BJ (cell line): ENCODE data around the gene LIME1. TPM values are rescaled to one million over a fixed set of nuclear protein-coding genes. Genes with fewer than 3 reads are reported as not detected.

ENCODE experiments used
- CTCF ChIA-PET: fragments of 350-600 bp; formaldehyde crosslinking; extraction: SDS; loops from one replicate; lab custom pipeline; 2021; ENCODE audit warnings: antibody characterized with exemption, inconsistent platforms; lab: Yijun Ruan, JAX
- POLR2A ChIA-PET: fragments of 300-600 bp; sonication (Branson Sonifier 250); formaldehyde crosslinking; extraction: SDS; loops from one replicate; lab custom pipeline; 2021; ENCODE audit warnings: antibody characterized with exemption; lab: Charles Lee
- DNase-seq: peaks from one replicate; pipeline ENCODE4 v3.0.0-alpha.2; 2011; ENCODE audit warnings: low read depth
- H3K27me3 ChIP-seq: 2 replicates; pipeline ENCODE4 v1.6.0; 2011; ENCODE audit warnings: low read length; ENCODE audit not compliant: control insufficient read depth, insufficient read depth
- H3K36me3 ChIP-seq: 2 replicates; pipeline ENCODE4 v1.5.1; 2011; ENCODE audit warnings: low read length; ENCODE audit not compliant: control insufficient read depth, insufficient read depth
- H3K4me3 ChIP-seq: 2 replicates; pipeline ENCODE4 v1.5.1; 2011; ENCODE audit warnings: low read depth, mild to moderate bottlenecking, control low read depth, low read length
- CTCF ChIP-seq: IDR thresholded peaks from 2 replicates; pipeline ENCODE4 v1.5.1; 2011; ENCODE audit warnings: low read depth, mild to moderate bottlenecking, control low read depth, inconsistent platforms, low read length, moderate library complexity; ENCODE audit not compliant: insufficient read depth
- polyA plus RNA-seq: library from polyadenylated mRNA; depleted of rRNA; stranded (reverse); fragments of >200 nt; gene quantifications from 2 replicates; pipeline ENCODE4 v1.2.3, GENCODE V29; 2011

Gene LIME1
- polyA plus RNA-seq, 1 experiment = 2.5 TPM

GRCh38 chr20:63698739-63699465, 37.6 kb upstream of the LIME1 start:
- H3K36me3 ChIP-seq = peaks cover 21% of the 10 kb centered on the region
- H3K4me3 ChIP-seq = no peak overlapping the region
- H3K27me3 ChIP-seq = no peaks in the 10 kb centered on the region
- no peak for TF ChIP-seq CTCF
- peak; percentile 51 for DNase-seq
- ChIA-PET CTCF (interaction anchor here (0.6 to 1.1 kb wide), 4 partner anchors 9 to 161 kb away, joined by 3 to 4 read pairs (median 4); partner anchors contain the start of genes ARFRP1 and ZGPAT), POLR2A (interaction anchor here (0.8 kb wide), 1 partner anchor 9 kb away, joined by 6 read pairs; the partner anchor contains the start of genes ARFRP1 and ZGPAT)

GRCh38 chr20:63699466-63700198, 36.8 kb upstream of the LIME1 start:
- H3K4me3 ChIP-seq = no peak overlapping the region
- ChIA-PET POLR2A (interaction anchor here (0.8 kb wide), 1 partner anchor 8 kb away, joined by 6 read pairs; the partner anchor contains the start of genes ARFRP1 and ZGPAT), CTCF (interaction anchor here (0.6 to 1.1 kb wide), 2 partner anchors 8 to 162 kb away, joined by 4 read pairs; partner anchors contain the start of genes ARFRP1 and ZGPAT)
- TF ChIP-seq CTCF = no peak
- no peaks in the 10 kb centered on the region for H3K27me3 ChIP-seq
- H3K36me3 ChIP-seq = peaks cover 24% of the 10 kb centered on the region
- DNase-seq = no peak

GRCh38 chr20:63700199-63701050, 36.0 kb upstream of the LIME1 start:
- CTCF ChIA-PET = no interaction called here
- POLR2A ChIA-PET = no interaction called here
- DNase-seq = no peak
- H3K4me3 ChIP-seq = no peak overlapping the region
- H3K36me3 ChIP-seq = peaks cover 30% of the 10 kb centered on the region
- no peak for TF ChIP-seq CTCF
- no peaks in the 10 kb centered on the region for H3K27me3 ChIP-seq

GRCh38 chr20:63701051-63701328, 35.5 kb upstream of the LIME1 start:
- peaks cover 32% of the 10 kb centered on the region for H3K36me3 ChIP-seq
- H3K4me3 ChIP-seq = no peak overlapping the region
- ChIA-PET CTCF (no interaction called here), POLR2A (no interaction called here)
- TF ChIP-seq CTCF = no peak
- no peaks in the 10 kb centered on the region for H3K27me3 ChIP-seq
- DNase-seq = no peak
